NAMALWA (cell line): ENCODE results near the gene MFSD6.
"Not testable (repeated sequence)": the region's sequence is repeated elsewhere in the genome, so short reads cannot be mapped to it uniquely, and the experiment has no call there.

Experiments
- DNase-seq: peaks from one replicate; pipeline ENCODE4 v3.0.0-alpha.2; 2015; ENCODE audit warnings: low spot score

Gene MFSD6

DNA sequence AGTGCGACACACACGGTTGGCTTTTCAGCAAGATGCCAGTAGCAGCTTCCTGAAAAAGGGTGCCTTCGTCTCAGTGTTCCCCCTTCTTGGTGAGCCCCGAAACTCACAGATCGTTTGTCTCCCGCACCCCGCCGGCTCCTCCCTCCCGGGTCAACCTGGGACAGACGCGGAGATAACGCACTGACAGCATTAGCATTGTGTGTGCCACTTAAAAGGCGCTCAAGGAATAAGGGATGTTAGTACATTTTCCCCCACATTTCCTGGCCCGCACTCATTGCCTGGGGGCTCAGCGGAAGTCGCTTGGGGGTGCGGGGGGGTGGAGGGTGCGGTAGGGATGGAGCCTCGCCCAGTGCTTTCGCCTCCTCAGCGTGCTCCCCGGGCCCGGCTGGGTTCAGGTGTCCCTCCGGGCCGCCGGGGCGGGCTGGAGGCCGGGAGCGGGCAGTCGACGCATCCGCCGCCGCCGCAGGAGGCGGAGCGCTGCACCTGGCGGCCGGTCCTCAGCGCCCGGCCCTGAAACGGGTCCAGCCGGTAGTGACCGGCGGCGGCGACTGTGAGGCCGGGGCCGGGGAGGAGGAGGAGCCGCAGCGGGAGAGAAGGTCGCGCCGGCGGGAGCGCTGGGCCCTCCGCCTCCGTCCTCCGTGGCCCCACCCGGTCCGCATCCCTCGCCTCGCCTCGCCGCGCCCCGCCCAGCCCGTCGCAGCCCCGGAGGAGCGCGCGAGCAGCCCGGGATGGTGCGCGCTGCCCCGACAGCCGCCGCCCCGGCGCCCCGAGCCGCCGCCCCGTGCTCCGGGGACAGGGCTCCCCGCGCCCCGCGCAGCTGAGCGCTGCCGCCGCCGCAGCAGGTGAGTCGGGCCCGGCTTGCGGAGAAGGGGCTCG is at the start of gene MFSD6:
TSS of gene MFSD6 (plus strand) at position 694 of the 876 bp plus-strand sequence. CDS start 27,675 bp downstream, outside the sequence.
- peak; percentile 37 for DNase-seq

GRCh38 chr2:190358655-190359448 is 49.3 kb upstream of the MFSD6 start:
- DNase-seq = not testable (repeated sequence)

DNA sequence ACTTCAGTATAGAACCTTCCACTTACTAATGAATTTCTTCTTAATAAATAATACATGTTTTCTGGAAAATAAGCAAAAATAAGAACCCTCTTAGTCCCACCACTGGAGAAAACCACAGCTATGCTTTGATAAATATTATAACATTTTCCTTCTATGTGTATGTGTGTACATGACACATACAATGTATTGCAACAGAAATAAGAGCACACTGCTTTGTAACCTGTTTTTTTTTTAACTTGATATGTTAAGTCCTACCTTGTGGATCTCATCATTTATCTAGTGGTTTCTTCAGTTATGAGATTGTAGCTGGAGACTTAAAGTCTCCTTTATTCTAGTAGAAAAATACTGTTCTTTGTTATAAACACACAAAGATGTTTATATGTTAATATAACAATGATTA is 47.6 kb upstream of the MFSD6 start:
- DNase-seq = no peak

GRCh38 chr2:190360965-190361364 is 47.2 kb upstream of the MFSD6 start:
- DNase-seq = no peak

DNA sequence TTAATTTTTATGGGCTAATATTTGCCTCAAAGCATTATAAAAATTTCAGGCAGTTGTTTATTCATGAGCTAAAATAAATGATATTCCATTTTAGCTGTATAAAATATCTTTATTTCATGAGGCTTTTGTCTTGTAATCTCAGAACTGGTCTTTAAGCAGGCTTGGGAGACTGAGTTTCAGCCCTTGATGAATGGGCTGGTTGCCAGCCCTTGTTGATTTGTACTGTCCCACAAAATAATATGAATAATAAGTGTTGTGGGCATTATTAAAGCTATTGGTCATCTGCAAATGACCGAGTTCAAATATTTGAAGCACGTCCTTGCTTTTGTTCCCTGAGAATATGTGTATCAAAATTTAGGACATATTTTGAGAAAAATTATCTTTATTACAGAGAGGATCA is 46.6 kb upstream of the MFSD6 start:
- no peak for DNase-seq

GRCh38 chr2:190362894-190363293 is 45.3 kb upstream of the MFSD6 start:
- no peak for DNase-seq

DNA sequence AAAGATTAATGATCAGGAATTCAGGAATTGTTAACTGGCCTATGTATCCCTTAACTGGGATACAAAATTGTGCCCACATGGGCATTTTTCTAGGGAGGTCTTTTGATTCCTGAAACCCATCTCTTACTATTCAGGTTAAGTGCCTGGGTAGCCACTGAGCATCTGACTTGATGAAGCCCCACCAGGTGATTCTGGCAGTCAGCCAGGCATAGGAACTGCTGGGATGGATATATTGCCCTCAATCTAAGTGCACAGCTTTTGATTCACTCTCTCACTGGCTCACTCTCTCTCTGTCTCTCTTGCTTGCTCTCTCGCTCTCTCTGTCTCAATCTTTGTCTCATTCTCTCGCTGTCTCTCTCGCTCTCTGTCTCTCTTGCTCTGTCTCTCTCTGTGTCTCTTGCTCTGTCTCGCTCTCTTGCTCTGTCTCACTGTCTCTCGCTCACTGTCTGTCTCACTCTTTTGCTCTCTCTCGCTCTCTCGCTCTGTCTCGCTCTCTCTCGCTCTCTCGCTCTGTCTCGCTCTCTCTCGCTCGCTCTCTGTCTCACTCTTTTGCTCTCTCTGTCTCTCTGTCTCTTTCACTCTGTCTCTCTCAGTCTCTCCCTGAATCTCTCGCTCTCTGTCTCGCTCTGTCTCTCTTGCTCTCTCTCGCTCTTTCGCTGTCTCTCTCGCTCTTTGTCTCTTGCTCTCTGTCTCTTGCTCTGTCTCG is 42.5 kb upstream of the MFSD6 start:
- no peak for DNase-seq

- no peak for DNase-seq
Observed at GRCh38 chr2:190366248-190366753, 41.9 kb upstream of the MFSD6 start.

GRCh38 chr2:190367091-190367490 is 41.1 kb upstream of the MFSD6 start:
- no peak for DNase-seq

DNA sequence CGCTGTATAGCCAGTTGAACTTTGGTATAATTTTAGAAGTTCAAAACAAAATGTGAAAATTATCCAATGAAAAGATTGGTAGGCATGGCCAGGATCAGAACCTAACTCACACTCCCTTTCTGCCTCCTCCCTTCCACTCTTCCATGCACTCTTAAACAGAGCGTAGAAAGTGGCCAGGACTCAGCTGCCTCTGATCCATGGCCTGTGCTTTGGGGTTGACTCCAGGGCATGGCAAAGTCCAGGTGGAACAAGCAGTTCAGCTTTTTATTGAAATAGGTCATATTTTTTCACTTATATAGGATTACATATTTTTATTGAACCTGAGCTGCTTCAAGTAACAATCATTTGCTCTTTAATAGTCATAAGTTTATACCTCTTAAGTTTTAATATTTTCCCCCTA is 38.5 kb upstream of the MFSD6 start:
- no peak for DNase-seq

DNA sequence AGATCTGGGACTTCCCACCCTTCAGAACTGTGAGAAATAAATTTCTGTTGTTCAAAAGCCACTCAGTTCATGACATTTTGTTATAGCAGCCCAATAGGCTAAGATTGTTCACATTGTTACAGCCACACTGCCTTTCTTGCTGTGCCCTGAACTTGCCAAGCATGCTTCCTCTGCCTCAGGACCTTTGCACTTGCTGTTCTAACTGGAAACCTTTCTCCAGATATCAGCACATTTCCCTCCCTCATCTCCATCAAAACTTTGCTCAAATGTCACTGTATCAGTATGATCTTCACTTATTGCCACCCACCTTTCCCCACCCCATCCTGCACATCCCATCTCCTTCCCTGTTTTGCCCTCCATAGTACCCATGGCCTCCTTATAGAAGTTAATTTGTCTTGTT is 32.1 kb upstream of the MFSD6 start:
- no peak for DNase-seq

GRCh38 chr2:190376591-190377245 is 31.4 kb upstream of the MFSD6 start:
- no peak for DNase-seq

- DNase-seq = no peak
Observed at GRCh38 chr2:190378880-190379237, 29.3 kb upstream of the MFSD6 start.

GRCh38 chr2:190379249-190379964 is 28.7 kb upstream of the MFSD6 start:
- no peak for DNase-seq

DNA sequence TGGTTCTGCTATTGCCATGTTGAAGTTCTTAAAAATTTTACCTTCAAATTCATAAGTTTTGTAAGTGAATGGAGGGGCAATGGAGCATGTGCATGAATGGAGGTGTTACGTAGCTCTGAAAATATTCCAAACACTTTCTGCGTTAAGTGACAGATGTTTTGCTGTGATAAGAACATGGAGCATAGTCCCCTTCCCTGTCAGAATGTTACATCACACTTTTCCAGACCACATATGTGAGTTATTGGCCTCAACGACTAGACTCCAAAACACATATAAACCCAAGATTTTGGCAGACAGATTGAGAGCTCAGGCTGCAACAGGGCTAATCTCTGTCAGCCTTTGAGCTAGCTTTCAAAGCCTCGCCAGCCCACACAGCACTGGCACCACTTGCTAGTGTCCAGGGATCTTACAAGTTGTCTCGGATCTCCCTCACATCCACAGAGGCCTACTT is 27.2 kb upstream of the MFSD6 start:
- no peak for DNase-seq

DNA sequence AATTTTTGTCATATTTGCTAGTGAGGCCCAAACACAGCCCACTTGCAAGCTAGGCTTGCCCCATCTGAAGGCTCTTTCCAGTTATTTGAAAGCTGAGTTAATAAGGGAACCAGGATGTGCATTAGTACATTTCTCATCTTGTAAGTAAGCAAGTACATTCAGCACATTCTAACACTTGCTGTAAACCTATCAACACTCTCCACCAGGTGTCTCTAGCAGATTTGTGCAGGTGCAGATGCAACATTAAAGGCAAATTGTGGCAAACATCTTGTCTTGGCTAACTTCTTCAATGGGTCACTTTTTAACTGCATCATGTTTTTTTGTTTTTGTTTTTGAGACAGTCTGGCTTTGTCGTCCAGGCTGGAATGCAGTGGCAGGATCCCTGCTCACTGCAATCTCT is 25.3 kb upstream of the MFSD6 start:
- DNase-seq = peak; percentile 71

DNA sequence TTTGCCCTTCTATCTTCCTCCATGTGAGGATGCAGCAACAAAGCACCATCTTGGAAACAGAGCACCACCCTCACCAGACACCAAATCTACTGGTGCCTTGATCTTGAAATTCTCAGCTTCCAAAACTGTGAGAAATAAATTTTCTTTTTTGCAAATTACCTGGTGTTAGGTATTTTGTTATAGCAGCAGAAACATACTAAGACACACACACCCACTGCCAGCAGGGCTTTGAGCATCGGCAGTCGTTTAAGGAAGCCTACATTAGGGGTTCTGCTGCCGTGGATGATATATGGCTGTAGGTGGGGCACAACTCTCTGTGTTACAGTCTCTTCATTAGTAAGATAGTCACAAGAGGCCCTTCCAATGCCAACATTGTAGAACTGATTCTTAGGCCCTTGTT is 20.7 kb upstream of the MFSD6 start:
- DNase-seq = no peak

- DNase-seq = no peak
Observed at GRCh38 chr2:190396271-190396670, 11.9 kb upstream of the MFSD6 start.

- DNase-seq = no peak
Observed at GRCh38 chr2:190402986-190403603, 5.1 kb upstream of the MFSD6 start.

GRCh38 chr2:190404487-190404886 is 3.7 kb upstream of the MFSD6 start:
- no peak for DNase-seq

- no peak for DNase-seq
Observed at GRCh38 chr2:190405070-190405469, 3.1 kb upstream of the MFSD6 start.
